Mesendoderm (in vitro differentiated cells): ENCODE results near the gene SEM1.

ENCODE experiments used
- DNase-seq: peaks from one replicate; pipeline ENCODE4 v3.0.0; 2013
- H2AK5ac ChIP-seq: 2 replicates; pipeline ENCODE4 v1.6.1; 2013; ENCODE audit warnings: low read length, inconsistent platforms
- H2BK120ac ChIP-seq: 2 replicates; pipeline ENCODE4 v1.6.1; 2013; ENCODE audit warnings: low read depth, mild to moderate bottlenecking, low read length, moderate library complexity, mixed read lengths
- H2BK15ac ChIP-seq: replicated peaks from 2 replicates; pipeline ENCODE4 v1.6.1; 2013; ENCODE audit warnings: low read depth, mild to moderate bottlenecking, moderate library complexity
- H2BK5ac ChIP-seq: 2 replicates; pipeline ENCODE4 v1.6.1; 2013; ENCODE audit warnings: low read length, inconsistent platforms
- H3K18ac ChIP-seq: 2 replicates; pipeline ENCODE4 v1.6.1; 2013; ENCODE audit warnings: mild to moderate bottlenecking, low read length, mixed read lengths
- H3K23ac ChIP-seq: one replicate; pipeline ENCODE4 v1.6.1; 2013; ENCODE audit warnings: low read length
- H3K27ac ChIP-seq: 2 replicates; pipeline ENCODE4 v1.5.1; 2013; ENCODE audit warnings: low read depth, mild to moderate bottlenecking, inconsistent platforms, low read length, moderate library complexity
- H3K27me3 ChIP-seq: 2 replicates; pipeline ENCODE4 v1.6.1; 2013; ENCODE audit warnings: low read length, control low read depth, mild to moderate bottlenecking, inconsistent platforms; ENCODE audit not compliant: insufficient read depth, poor library complexity
- H3K36me3 ChIP-seq: 2 replicates; pipeline ENCODE4 v1.6.1; 2013; ENCODE audit warnings: low read length, inconsistent platforms; ENCODE audit not compliant: control insufficient read depth, insufficient read depth
- H3K4ac ChIP-seq: one replicate; pipeline ENCODE4 v1.6.1; 2013; ENCODE audit warnings: low read depth, mild to moderate bottlenecking, low read length, moderate library complexity
- H3K4me1 ChIP-seq: 2 replicates; pipeline ENCODE4 v1.6.1; 2013; ENCODE audit warnings: low read depth, low read length, inconsistent platforms; ENCODE audit not compliant: control insufficient read depth
- H3K4me2 ChIP-seq: 2 replicates; pipeline ENCODE4 v1.6.1; 2013; ENCODE audit warnings: low read length
- H3K4me3 ChIP-seq: 2 replicates; pipeline ENCODE4 v1.5.1; 2013; ENCODE audit warnings: mild to moderate bottlenecking, low read length
- H3K56ac ChIP-seq: one replicate; pipeline ENCODE4 v1.6.1; 2013; ENCODE audit warnings: low read length
- H3K79me1 ChIP-seq: 2 replicates; pipeline ENCODE4 v1.6.1; 2013; ENCODE audit warnings: low read length, inconsistent platforms
- H3K79me2 ChIP-seq: 2 replicates; pipeline ENCODE4 v1.6.1; 2013; ENCODE audit warnings: mild to moderate bottlenecking, low read length; ENCODE audit not compliant: control insufficient read depth, insufficient read depth
- H3K9ac ChIP-seq: 2 replicates; pipeline ENCODE4 v1.6.1; 2013; ENCODE audit warnings: low read length, inconsistent platforms
- H4K5ac ChIP-seq: one replicate; pipeline ENCODE4 v1.6.1; 2013; ENCODE audit warnings: low read length
- H4K8ac ChIP-seq: one replicate; pipeline ENCODE4 v1.6.1; 2013; ENCODE audit warnings: low read depth, mild to moderate bottlenecking, control low read depth, low read length, moderate library complexity
- WGBS: extraction: QIAGEN DNeasy Blood & Tissue Kit; methylation state at CpG from one replicate; pipeline ENCODE4 v1.1.7; 2013; ENCODE audit warnings: low lambda C conversion rate, missing lambda C conversion rate; ENCODE audit not compliant: insufficient coverage; ENCODE audit errors: extremely low coverage; 5-methylcytosine and 5-hydroxymethylcytosine counted together

Gene SEM1

DNA sequence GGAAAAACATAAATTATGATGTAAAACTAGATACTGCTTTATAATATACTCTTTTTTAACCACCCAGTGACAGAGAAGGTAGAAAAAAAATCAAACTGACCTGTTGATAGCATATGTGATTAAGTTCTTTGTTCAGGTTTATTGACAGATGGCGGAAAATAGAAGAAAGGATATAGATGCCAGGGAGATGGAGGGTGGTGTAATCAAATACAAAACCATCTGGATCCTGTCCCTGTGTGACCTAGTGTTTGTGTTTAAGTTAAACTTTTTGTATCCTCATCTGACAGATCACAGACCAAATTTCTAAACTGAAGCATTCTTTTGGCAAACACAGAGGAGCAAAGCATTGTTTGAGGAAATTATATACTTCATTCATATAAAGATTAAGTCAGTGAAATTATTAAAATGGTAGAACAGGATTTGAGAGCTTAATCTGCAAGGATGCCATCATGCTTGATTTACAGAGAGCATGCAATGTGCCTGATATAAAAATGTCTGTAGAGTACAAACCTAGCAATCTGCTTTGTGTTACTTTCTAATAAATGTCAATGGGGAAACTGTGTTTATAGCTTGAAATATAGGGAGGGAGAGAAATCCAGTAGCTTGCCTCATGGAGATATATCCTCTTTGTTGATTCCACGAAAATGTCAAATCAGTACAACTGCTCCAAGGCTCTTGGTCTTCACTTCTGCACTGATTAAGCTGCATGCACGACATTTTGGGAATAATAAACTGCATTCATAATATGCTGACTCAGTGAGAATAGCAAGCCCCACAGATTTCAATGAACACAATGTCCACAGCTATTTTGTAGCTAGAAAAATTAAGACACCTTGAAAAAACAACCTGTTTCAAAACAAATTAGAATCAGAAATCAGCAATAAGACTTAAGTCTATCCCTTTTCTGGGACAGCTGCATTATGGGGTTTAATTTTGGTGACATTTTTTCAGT lies 39.0 kb downstream of the SEM1 start:
- no peak overlapping the region for H3K4ac ChIP-seq
- H3K36me3 ChIP-seq = no peaks in the 10 kb centered on the region
- DNase-seq = no peak
- no peaks in the 10 kb centered on the region for H3K4me1 ChIP-seq
- no peak overlapping the region for H4K5ac ChIP-seq
- no peak overlapping the region for H2BK15ac ChIP-seq
- H3K23ac ChIP-seq = no peak overlapping the region
- H2AK5ac ChIP-seq = no peak overlapping the region
- no peak overlapping the region for H3K9ac ChIP-seq
- no CpG with 5 or more reads among the region's 3 CpGs for WGBS
- H2BK120ac ChIP-seq = no peak overlapping the region
- no peak overlapping the region for H3K4me2 ChIP-seq
- H3K79me1 ChIP-seq = no peaks in the 10 kb centered on the region
- no peak overlapping the region for H3K4me3 ChIP-seq
- H3K56ac ChIP-seq = no peak overlapping the region
- no peaks in the 10 kb centered on the region for H3K27me3 ChIP-seq
- no peak overlapping the region for H2BK5ac ChIP-seq
- H3K18ac ChIP-seq = no peak overlapping the region
- no peaks in the 10 kb centered on the region for H3K79me2 ChIP-seq
- no peak overlapping the region for H4K8ac ChIP-seq
- no peak overlapping the region for H3K27ac ChIP-seq

DNA sequence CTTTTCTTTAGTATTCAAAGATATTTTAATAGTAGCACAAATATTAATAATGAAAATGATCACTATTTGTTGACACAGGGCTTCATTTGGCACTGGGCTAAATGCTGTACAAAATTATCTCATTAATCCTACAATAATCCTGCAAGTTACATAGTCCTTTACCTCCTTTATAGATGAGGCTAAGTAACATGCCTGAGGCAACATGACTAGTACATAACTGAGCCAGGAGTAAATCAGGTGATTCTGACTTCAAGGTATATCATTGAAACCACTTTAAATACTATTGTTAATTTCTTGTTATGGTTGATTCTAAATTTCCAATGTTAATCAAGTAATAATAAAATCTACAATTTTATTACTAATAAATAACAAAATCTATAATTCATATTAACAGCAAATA lies 39.8 kb downstream of the SEM1 start:
- Histone ChIP-seq H3K4me2 (no peak overlapping the region), H3K27ac (no peak overlapping the region), H3K18ac (no peak overlapping the region), H3K79me2 (no peaks in the 10 kb centered on the region), H2AK5ac (no peak overlapping the region), H3K4ac (no peak overlapping the region), H4K5ac (no peak overlapping the region), H3K79me1 (no peaks in the 10 kb centered on the region), H2BK5ac (no peak overlapping the region), H3K9ac (no peak overlapping the region), H2BK15ac (no peak overlapping the region), H3K27me3 (no peaks in the 10 kb centered on the region), H3K56ac (no peak overlapping the region), H3K23ac (no peak overlapping the region), H4K8ac (no peak overlapping the region), H2BK120ac (no peak overlapping the region), H3K36me3 (no peaks in the 10 kb centered on the region), H3K4me3 (no peak overlapping the region), H3K4me1 (no peaks in the 10 kb centered on the region)
- no peak for DNase-seq

DNA sequence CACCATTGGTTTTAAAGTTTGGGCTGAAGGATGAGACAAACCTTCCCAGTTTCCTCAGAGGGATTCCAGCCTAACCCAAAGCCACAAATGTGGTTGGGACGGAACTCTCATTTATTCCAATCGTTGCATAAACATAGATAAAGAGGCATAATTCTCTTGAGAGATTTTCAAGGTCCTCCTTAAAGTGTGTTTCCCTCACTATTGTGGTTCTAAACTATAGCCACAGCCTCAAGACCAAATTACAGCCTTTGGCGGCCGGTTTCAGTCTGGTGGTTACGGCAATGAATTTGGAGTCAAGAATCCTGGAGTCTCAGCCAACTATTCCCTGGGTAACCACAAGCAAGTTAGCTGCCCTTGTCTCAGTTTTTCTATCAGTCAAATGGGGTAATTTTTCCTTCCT lies 42.6 kb downstream of the SEM1 start:
- Histone ChIP-seq H3K79me1 (no peaks in the 10 kb centered on the region), H2BK5ac (no peak overlapping the region), H3K18ac (no peak overlapping the region), H2BK120ac (no peak overlapping the region), H3K36me3 (no peaks in the 10 kb centered on the region), H3K4me2 (no peak overlapping the region), H3K4me3 (no peak overlapping the region), H3K4ac (no peak overlapping the region), H3K27ac (no peak overlapping the region), H2BK15ac (no peak overlapping the region), H2AK5ac (no peak overlapping the region), H3K23ac (no peak overlapping the region), H4K5ac (no peak overlapping the region), H3K9ac (no peak overlapping the region), H3K79me2 (no peaks in the 10 kb centered on the region), H3K27me3 (no peaks in the 10 kb centered on the region), H3K4me1 (no peaks in the 10 kb centered on the region), H4K8ac (no peak overlapping the region), H3K56ac (no peak overlapping the region)
- WGBS = no CpG with 5 or more reads among the region's 5 CpGs
- DNase-seq = no peak

DNA sequence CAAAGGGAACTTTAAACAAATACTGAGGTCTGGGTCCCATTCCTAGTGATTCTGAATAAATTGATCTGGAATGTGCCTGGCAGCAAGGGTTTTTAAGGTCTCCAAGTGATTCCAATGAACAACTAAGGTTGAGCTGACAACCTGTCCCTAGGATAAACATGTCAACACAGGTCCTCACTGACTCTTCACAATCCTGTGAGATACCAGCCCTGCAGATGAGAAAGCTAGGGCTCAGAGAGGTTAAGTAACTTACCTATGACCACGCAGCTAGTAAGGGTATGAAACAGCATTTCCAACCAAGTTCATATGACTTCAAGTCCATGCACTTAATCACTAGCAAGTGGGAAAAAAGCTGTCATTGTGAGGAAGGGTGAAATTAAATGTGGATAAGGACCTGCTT lies 44.0 kb downstream of the SEM1 start:
- no peak overlapping the region for H2BK5ac ChIP-seq
- H3K56ac ChIP-seq = no peak overlapping the region
- H3K4me2 ChIP-seq = no peak overlapping the region
- H3K4ac ChIP-seq = no peak overlapping the region
- H4K8ac ChIP-seq = no peak overlapping the region
- WGBS = no CpG with 5 or more reads among the region's 1 CpG
- no peak overlapping the region for H2BK15ac ChIP-seq
- H3K27ac ChIP-seq = no peak overlapping the region
- no peaks in the 10 kb centered on the region for H3K4me1 ChIP-seq
- H3K27me3 ChIP-seq = no peaks in the 10 kb centered on the region
- H3K36me3 ChIP-seq = no peaks in the 10 kb centered on the region
- H3K18ac ChIP-seq = no peak overlapping the region
- H3K79me1 ChIP-seq = no peaks in the 10 kb centered on the region
- no peaks in the 10 kb centered on the region for H3K79me2 ChIP-seq
- H2AK5ac ChIP-seq = no peak overlapping the region
- H2BK120ac ChIP-seq = no peak overlapping the region
- no peak for DNase-seq
- no peak overlapping the region for H3K4me3 ChIP-seq
- no peak overlapping the region for H3K9ac ChIP-seq
- H4K5ac ChIP-seq = no peak overlapping the region
- H3K23ac ChIP-seq = no peak overlapping the region

DNA sequence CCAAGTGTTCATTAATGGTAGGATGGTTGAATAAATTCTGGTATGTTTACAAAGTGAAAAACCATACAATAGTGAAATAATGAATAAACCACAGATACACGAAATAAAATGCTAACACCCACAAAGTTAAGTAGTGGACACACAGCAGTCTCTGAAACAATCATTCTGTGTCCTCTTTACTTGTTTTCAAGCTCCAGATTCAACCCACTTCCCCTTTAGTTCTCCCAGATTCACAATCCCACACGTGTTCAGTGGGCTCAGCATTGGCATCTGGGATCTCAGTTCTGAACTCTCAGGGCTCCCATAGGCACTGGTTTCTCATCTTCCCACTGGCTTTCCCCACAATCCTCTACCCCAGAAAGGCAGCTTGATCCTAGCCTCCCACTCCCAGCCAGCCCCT lies 44.9 kb downstream of the SEM1 start:
- DNase-seq = no peak
- Histone ChIP-seq H2AK5ac (no peak overlapping the region), H3K18ac (no peak overlapping the region), H3K9ac (no peak overlapping the region), H3K4me1 (no peaks in the 10 kb centered on the region), H3K4me3 (no peak overlapping the region), H3K4ac (no peak overlapping the region), H3K23ac (no peak overlapping the region), H2BK15ac (no peak overlapping the region), H3K4me2 (no peak overlapping the region), H2BK120ac (no peak overlapping the region), H4K5ac (no peak overlapping the region), H3K79me1 (no peaks in the 10 kb centered on the region), H3K56ac (no peak overlapping the region), H4K8ac (no peak overlapping the region), H3K36me3 (no peaks in the 10 kb centered on the region), H3K79me2 (no peaks in the 10 kb centered on the region), H2BK5ac (no peak overlapping the region), H3K27ac (no peak overlapping the region), H3K27me3 (no peaks in the 10 kb centered on the region)
- WGBS = no CpG with 5 or more reads among the region's 2 CpGs
